ENCODE data around the gene SLC43A3.
"Not testable (repeated sequence)": the region's sequence is repeated elsewhere in the genome, so short reads cannot be mapped to it uniquely, and the experiment has no call there.

SLC43A3 gene

GRCh38 chr11:57403802-57404147, 23.1 kb downstream of the SLC43A3 start:
- DNase-seq: no peak

- DNase-seq: not testable (repeated sequence)
Observed at GRCh38 chr11:57403003-57403801, 23.7 kb downstream of the SLC43A3 start.

GRCh38 chr11:57402188-57403002, 24.5 kb downstream of the SLC43A3 start:
- DNase-seq: no peak

GRCh38 chr11:57399972-57400578, 26.8 kb downstream of the SLC43A3 start:
- no peak for DNase-seq

- DNase-seq: no peak
Observed at GRCh38 chr11:57399221-57399620, 27.7 kb downstream of the SLC43A3 start.

- no peak for DNase-seq
Observed at GRCh38 chr11:57397394-57397990, 29.4 kb downstream of the SLC43A3 start.

GRCh38 chr11:57396744-57397143, 30.2 kb downstream of the SLC43A3 start:
- DNase-seq: no peak

GRCh38 chr11:57395905-57396623, 30.9 kb downstream of the SLC43A3 start:
- DNase-seq: no peak

GRCh38 chr11:57394203-57394965, 32.5 kb downstream of the SLC43A3 start:
- no peak for DNase-seq

GRCh38 chr11:57392763-57393105, 34.2 kb downstream of the SLC43A3 start:
- no peak for DNase-seq

GRCh38 chr11:57392066-57392762, 34.7 kb downstream of the SLC43A3 start:
- no peak for DNase-seq

GRCh38 chr11:57391539-57391938, 35.4 kb downstream of the SLC43A3 start:
- DNase-seq: no peak

- no peak for DNase-seq
Observed at GRCh38 chr11:57391111-57391510, 35.8 kb downstream of the SLC43A3 start.

GRCh38 chr11:57390535-57390934, 36.4 kb downstream of the SLC43A3 start, which contains the start of gene PRG2:
Gene PRG2, minus strand, starts transcription at chr11:57390650. Its CDS starts 706 bp downstream, at chr11:57389944.
- DNase-seq: no peak

GRCh38 chr11:57387289-57388030, 39.5 kb downstream of the SLC43A3 start:
- no peak for DNase-seq

- no peak for DNase-seq
Observed at GRCh38 chr11:57386178-57386940, 40.6 kb downstream of the SLC43A3 start.

GRCh38 chr11:57380975-57381374, 45.9 kb downstream of the SLC43A3 start, which contains the start of gene PRG3:
Gene PRG3, minus strand, starts transcription at chr11:57381150. Its CDS starts 442 bp downstream, at chr11:57380708.
- DNase-seq: no peak

GRCh38 chr11:57379732-57380131, 47.2 kb downstream of the SLC43A3 start:
- DNase-seq: no peak

- DNase-seq: no peak
Observed at GRCh38 chr11:57378186-57378585, 48.7 kb downstream of the SLC43A3 start.

GRCh38 chr11:57377107-57377506, 49.8 kb downstream of the SLC43A3 start:
- no peak for DNase-seq
